ENCODE results near the gene ASB18. TPM values are rescaled to one million over a fixed set of nuclear protein-coding genes. Genes with fewer than 3 reads are reported as not detected.

The ASB18 gene
- total and polyA plus RNA-seq, 10 of the 15 experiments (the other 5 are each of a cell fraction or from before 2014, with no cell fraction given): not detected

GRCh38 chr2:236169741-236170589 is 94.2 kb downstream of the ASB18 start:
- Histone ChIP-seq H3K79me2 (ENCODE audit: control insufficient read depth, insufficient read depth, low read length) (no peaks in the 10 kb centered on the region), H3K9ac (ENCODE audit: control insufficient read depth, insufficient read depth, low read length) (no peak overlapping the region), H3K36me3 (ENCODE audit: control insufficient read depth in 2 of 2, insufficient read depth in 2 of 2, low read length in 1 of 2) (no peaks in the 10 kb centered on the region), H3K4me1 (ENCODE audit: control insufficient read depth, insufficient read depth, low read length) (no peaks in the 10 kb centered on the region), H3K27ac (ENCODE audit: control insufficient read depth, insufficient read depth) (no peak overlapping the region), H3K4me2 (ENCODE audit: control insufficient read depth, insufficient read depth) (no peak overlapping the region), H4K20me1 (ENCODE audit: control insufficient read depth, insufficient read depth) (no peaks in the 10 kb centered on the region), H2AFZ (ENCODE audit: control insufficient read depth, low read depth, low read length) (no peak overlapping the region), H3K27me3 (replicated peaks in 1 of 2; ENCODE audit: control insufficient read depth in 2 of 2, insufficient read depth in 2 of 2, low read length in 1 of 2) (peaks cover 4 to 15% of the 10 kb centered on the region in 2 experiments), H3K4me3 (no peak overlapping the region), H3K9me3 (replicated peaks; ENCODE audit: control insufficient read depth, insufficient read depth, low read length) (peaks cover 2% of the 10 kb centered on the region; the same call in 2 of the 3 replicates)
- in situ Hi-C loops (cut with MboI) (no loop called here), intact Hi-C loops (cut with micrococcal nuclease; ENCODE audit: unreplicated experiment) (no loop called here)
- ChIA-PET POLR2A (no interaction called here), SMC1A (ENCODE audit: uncharacterized antibody, unreplicated experiment) (no interaction called here), RAD21 (ENCODE audit: unreplicated experiment) (no interaction called here), CTCF (interaction anchor here (2.4 kb wide), 1 partner anchor 11 kb away, joined by 13 read pairs; no protein-coding TSS in a partner anchor)
- FAIRE-seq (no peak), DNase-seq (ENCODE audit: low read depth, low spot score) (no peak), ATAC-seq (no peak)
- WGBS (ENCODE audit: insufficient coverage, insufficient replicate concordance, low lambda C conversion rate, missing lambda C conversion rate): 41% methylated on average over 35 of the region's 38 CpGs
- no TSS peak for BruUV-seq (replicated peaks)
- TF ChIP-seq SREBF1 (IDR thresholded peaks at IDR 0.05; ENCODE audit: low read length) (no peak), RFX5 (IDR thresholded peaks at IDR 0.05; ENCODE audit: low read depth, low read length) (no peak), MEF2B (IDR thresholded peaks at IDR 0.05; ENCODE audit: partially characterized antibody, poor library complexity, severe bottlenecking) (no peak), PBX3 (IDR thresholded peaks at IDR 0.05; ENCODE audit: insufficient replicate concordance, low read depth, low read length) (no peak), ZZZ3 (IDR thresholded peaks at IDR 0.05; ENCODE audit: control insufficient read depth, insufficient read length, low read depth) (no peak), TCF7 (IDR thresholded peaks at IDR 0.05; ENCODE audit: borderline replicate concordance) (no peak), SKIL (IDR thresholded peaks at IDR 0.05; ENCODE audit: low read depth, poor library complexity, severe bottlenecking) (no peak), ATF7 (IDR thresholded peaks at IDR 0.05; ENCODE audit: low read depth) (no peak), NR2F1 (conservative IDR thresholded peaks at IDR 0.05) (no peak)
- TF ChIP-seq, protein P1, sequence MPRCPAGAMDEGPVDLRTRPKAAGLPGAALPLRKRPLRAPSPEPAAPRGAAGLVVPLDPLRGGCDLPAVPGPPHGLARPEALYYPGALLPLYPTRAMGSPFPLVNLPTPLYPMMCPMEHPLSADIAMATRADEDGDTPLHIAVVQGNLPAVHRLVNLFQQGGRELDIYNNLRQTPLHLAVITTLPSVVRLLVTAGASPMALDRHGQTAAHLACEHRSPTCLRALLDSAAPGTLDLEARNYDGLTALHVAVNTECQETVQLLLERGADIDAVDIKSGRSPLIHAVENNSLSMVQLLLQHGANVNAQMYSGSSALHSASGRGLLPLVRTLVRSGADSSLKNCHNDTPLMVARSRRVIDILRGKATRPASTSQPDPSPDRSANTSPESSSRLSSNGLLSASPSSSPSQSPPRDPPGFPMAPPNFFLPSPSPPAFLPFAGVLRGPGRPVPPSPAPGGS (IDR thresholded peaks at IDR 0.05; ENCODE audit: borderline replicate concordance, insufficient read depth, low read depth, low read length, poor library complexity, severe bottlenecking): no peak
- TF ChIP-seq, protein P2, sequence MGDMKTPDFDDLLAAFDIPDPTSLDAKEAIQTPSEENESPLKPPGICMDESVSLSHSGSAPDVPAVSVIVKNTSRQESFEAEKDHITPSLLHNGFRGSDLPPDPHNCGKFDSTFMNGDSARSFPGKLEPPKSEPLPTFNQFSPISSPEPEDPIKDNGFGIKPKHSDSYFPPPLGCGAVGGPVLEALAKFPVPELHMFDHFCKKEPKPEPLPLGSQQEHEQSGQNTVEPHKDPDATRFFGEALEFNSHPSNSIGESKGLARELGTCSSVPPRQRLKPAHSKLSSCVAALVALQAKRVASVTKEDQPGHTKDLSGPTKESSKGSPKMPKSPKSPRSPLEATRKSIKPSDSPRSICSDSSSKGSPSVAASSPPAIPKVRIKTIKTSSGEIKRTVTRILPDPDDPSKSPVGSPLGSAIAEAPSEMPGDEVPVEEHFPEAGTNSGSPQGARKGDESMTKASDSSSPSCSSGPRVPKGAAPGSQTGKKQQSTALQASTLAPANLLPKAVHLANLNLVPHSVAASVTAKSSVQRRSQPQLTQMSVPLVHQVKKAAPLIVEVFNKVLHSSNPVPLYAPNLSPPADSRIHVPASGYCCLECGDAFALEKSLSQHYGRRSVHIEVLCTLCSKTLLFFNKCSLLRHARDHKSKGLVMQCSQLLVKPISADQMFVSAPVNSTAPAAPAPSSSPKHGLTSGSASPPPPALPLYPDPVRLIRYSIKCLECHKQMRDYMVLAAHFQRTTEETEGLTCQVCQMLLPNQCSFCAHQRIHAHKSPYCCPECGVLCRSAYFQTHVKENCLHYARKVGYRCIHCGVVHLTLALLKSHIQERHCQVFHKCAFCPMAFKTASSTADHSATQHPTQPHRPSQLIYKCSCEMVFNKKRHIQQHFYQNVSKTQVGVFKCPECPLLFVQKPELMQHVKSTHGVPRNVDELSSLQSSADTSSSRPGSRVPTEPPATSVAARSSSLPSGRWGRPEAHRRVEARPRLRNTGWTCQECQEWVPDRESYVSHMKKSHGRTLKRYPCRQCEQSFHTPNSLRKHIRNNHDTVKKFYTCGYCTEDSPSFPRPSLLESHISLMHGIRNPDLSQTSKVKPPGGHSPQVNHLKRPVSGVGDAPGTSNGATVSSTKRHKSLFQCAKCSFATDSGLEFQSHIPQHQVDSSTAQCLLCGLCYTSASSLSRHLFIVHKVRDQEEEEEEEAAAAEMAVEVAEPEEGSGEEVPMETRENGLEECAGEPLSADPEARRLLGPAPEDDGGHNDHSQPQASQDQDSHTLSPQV (IDR thresholded peaks at IDR 0.05): no peak
- TF ChIP-seq, protein P3, sequence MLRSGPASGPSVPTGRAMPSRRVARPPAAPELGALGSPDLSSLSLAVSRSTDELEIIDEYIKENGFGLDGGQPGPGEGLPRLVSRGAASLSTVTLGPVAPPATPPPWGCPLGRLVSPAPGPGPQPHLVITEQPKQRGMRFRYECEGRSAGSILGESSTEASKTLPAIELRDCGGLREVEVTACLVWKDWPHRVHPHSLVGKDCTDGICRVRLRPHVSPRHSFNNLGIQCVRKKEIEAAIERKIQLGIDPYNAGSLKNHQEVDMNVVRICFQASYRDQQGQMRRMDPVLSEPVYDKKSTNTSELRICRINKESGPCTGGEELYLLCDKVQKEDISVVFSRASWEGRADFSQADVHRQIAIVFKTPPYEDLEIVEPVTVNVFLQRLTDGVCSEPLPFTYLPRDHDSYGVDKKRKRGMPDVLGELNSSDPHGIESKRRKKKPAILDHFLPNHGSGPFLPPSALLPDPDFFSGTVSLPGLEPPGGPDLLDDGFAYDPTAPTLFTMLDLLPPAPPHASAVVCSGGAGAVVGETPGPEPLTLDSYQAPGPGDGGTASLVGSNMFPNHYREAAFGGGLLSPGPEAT (IDR thresholded peaks at IDR 0.05; ENCODE audit: low read depth): no peak

Data from GM12878 (cell line).